AG10803 (cell line): Measurements from ENCODE around the gene CALHM1.
A peak's percentile ranks its signal among the peaks of the same experiment; 100 is the strongest.
"Not testable (repeated sequence)": the region's sequence is repeated elsewhere in the genome, so short reads cannot be mapped to it uniquely, and the experiment has no call there.

ENCODE experiments used
- DNase-seq: peaks from one replicate; pipeline ENCODE4 v3.0.0; 2010; ENCODE audit warnings: low read depth
- H3K4me3 ChIP-seq: 2 replicates; pipeline ENCODE4 v1.5.1; 2011; ENCODE audit warnings: mild to moderate bottlenecking, low read length, control low read depth
- CTCF ChIP-seq: conservative IDR thresholded peaks from 2 replicates; pipeline ENCODE4 v1.5.1; 2011; ENCODE audit warnings: mild to moderate bottlenecking, low read length, control low read depth, inconsistent platforms

CALHM1 gene, protein sequence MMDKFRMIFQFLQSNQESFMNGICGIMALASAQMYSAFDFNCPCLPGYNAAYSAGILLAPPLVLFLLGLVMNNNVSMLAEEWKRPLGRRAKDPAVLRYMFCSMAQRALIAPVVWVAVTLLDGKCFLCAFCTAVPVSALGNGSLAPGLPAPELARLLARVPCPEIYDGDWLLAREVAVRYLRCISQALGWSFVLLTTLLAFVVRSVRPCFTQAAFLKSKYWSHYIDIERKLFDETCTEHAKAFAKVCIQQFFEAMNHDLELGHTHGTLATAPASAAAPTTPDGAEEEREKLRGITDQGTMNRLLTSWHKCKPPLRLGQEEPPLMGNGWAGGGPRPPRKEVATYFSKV

GRCh38 chr10:103458720-103459119 lies at the start of gene CALHM1:
TSS of gene CALHM1 (minus strand) at chr10:103458900. CDS start at chr10:103458751, 149 bp downstream.
- H3K4me3 ChIP-seq, result no peak within 1 kb of the TSS
- no peak for DNase-seq
- no peak for TF ChIP-seq CTCF

DNA sequence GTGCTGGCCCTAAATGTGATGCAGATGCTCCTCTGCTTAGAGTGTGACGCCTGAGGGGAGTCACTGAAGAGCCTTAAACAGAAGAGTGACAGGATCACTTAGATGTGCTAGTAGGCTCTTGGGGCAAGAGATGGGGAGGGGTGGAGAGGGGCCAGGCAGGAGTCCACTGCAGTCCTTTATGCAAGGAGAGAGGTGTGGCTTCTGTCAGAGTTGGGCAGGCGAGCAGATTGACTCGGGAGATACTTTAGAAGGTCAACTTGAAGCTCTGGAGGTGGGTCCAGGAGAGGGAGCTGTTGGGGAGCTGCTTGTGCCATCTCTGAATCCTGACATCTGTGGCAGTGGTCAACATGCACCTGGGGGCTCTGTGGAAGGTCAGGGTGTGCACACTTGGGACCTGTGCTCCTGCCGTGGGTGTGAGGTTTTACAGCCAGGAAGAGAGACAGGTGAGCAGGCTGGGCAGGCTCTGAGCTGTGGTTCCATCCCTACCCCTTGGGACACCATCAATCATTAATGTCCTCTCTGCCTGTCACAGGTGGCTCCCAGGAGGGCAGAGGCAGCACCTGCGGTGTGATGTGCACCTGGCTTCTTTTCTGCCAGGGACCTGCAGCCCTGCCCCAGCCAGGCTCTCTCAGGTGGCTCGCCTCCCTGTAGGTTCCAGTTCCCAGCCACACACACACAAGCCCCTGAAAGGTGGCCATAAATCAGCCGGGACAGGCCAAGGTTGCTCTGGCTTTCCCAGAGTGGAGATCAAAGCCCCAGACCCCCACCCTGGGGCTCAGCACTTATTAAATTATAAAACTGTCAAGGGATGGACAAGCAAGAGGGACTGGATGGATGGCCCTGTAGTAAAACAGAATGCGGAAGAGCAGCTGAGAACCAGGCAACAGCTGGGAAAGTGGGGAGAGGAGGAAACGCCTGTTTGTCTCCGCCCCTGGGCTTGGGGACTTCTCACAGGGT lies 48.8 kb upstream of the CALHM1 start:
- no peak for DNase-seq
- H3K4me3 ChIP-seq, result no peak overlapping the region
- TF ChIP-seq CTCF, result no peak

GRCh38 chr10:103506061-103506460 lies 47.4 kb upstream of the CALHM1 start:
- DNase-seq, result no peak
- no peak overlapping the region for H3K4me3 ChIP-seq
- no peak for TF ChIP-seq CTCF

DNA sequence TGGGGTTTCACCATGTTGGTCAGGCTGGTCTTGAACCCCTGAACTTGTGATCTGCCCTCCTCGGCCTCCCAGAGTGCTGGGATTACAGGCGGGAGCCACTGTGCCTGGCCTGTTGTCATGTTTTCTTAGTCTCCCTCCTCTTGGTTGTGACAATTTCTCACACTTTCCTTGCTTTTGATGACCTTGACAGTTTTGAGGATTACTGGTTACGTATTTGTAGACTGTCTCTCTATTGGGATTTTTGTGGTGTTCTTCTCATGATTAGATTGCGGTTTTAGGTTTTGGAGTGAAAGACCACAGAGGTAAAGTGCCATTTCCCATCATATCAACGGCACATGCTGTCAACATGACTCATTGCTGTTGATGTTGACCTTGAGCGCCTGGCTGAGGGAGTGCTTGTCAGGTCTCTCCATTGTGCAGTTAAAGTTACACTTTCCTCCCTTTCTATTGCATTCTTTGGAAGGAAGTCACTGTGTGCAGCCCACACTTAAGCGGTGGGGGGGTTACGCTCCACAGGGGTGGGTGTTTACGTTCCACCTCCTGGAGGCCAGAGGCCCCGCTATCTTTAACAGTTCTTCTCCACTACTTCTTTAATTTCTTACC lies 45.6 kb upstream of the CALHM1 start:
- no peak overlapping the region for H3K4me3 ChIP-seq
- DNase-seq, result peak; percentile 47
- no peak for TF ChIP-seq CTCF

DNA sequence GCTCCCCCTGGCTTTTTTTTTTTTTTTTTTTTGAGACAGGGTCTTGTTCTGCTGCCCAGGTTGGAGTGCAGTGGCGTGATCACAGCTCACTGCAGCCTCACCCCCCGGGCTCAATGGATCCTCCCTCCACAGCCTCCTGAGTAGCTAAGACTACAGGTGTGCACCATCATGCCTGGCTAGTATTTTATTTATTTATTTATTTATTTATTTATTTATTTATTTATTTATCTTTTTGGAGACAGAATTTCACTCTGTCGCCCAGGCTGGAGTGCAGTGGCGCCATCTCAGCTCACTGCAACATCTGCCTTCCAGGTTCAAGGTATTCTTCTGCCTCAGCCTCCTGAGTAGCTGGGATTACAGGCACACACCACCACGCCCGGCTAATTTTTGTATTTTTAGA lies 45.1 kb upstream of the CALHM1 start:
- DNase-seq, H3K4me3 ChIP-seq: not testable (repeated sequence)

GRCh38 chr10:103502849-103503660 lies 44.4 kb upstream of the CALHM1 start:
- H3K4me3 ChIP-seq, result no peak overlapping the region

More at GRCh38 chr10:103502849-103503660, 44.4 kb upstream of the CALHM1 start:
- TF ChIP-seq CTCF, result no peak
- no peak for DNase-seq
